HepG2 (cell line): ENCODE measurements around the gene MSMP. TPM values are rescaled to one million over a fixed set of nuclear protein-coding genes. Genes with fewer than 3 reads are reported as not detected.

ENCODE experiments used
- ATAC-seq: fragments of 200-7000 bp; cut with Tn5 transposase; 3 replicates; pipeline ENCODE4 v1.9.1; 2020; ENCODE audit warnings: mild to moderate bottlenecking, moderate library complexity
- BruUV-seq: library from RNA; stranded (reverse); fragments of 400-500 nt; replicated peaks from 2 replicates; lab custom pipeline; 2021; lab: Mats Ljungman, UMichigan
- CTCF ChIA-PET: fragments of 300-600 bp; formaldehyde crosslinking; extraction: SDS; loops from one replicate; lab custom pipeline; 2021; ENCODE audit warnings: low total read pairs, inconsistent platforms, low intra/inter-chr PET ratio; lab: Yijun Ruan, JAX
- POLR2A ChIA-PET: fragments of 350-600 bp; sonication (Branson Sonifier 250); formaldehyde crosslinking; loops from one replicate; lab custom pipeline; 2020; ENCODE audit warnings: antibody characterized with exemption, inconsistent platforms; lab: Yijun Ruan, JAX
- DNase-seq: peaks from one replicate; pipeline ENCODE4 v3.0.0-alpha.2; 2015; ENCODE audit warnings: low spot score
- FAIRE-seq: peaks from 3 replicates; lab custom pipeline; 2011; peaks lifted over from hg19 to GRCh38; lab: Jason Lieb, UNC
- H2AFZ ChIP-seq: one replicate; pipeline ENCODE4 v1.6.1; 2011; ENCODE audit warnings: low read length, inconsistent platforms
- H3K27ac ChIP-seq: fragments of 300-600 bp; 3 replicates; pipeline ENCODE4 v1.8.0; 2011; ENCODE audit warnings: mixed run types, mild to moderate bottlenecking, mixed read lengths, low read length, inconsistent platforms; ENCODE audit not compliant: insufficient read depth; ENCODE audit errors: extremely low read length
- H3K27me3 ChIP-seq, 2 experiments: fragments of 200-600 bp in 1 of 2; 2 replicates in 1 of 2; 3 replicates in 1 of 2; pipeline versions ENCODE4 v1.6.0 to v1.8.0; 2011; ENCODE audit warnings: low read length in 2 of 2, mild to moderate bottlenecking in 2 of 2, moderate library complexity in 2 of 2, inconsistent platforms in 1 of 2; ENCODE audit not compliant: insufficient read depth in 2 of 2, control insufficient read depth in 1 of 2
- H3K36me3 ChIP-seq, 2 experiments: fragments of 200-600 bp in 1 of 2; replicated peaks in 1 of 2; 2 replicates in 1 of 2; 3 replicates in 1 of 2; pipeline versions ENCODE4 v1.5.1 to v1.8.0; 2011; ENCODE audit warnings: low read length in 2 of 2, inconsistent platforms in 1 of 2; ENCODE audit not compliant: insufficient read depth in 2 of 2, control insufficient read depth in 1 of 2
- H3K4me1 ChIP-seq: 2 replicates; pipeline ENCODE4 v1.5.1; 2012; ENCODE audit warnings: low read length, inconsistent platforms; ENCODE audit not compliant: insufficient read depth
- H3K4me2 ChIP-seq: 2 replicates; pipeline ENCODE4 v1.6.0; 2011; ENCODE audit warnings: low read depth, low read length, inconsistent platforms
- H3K4me3 ChIP-seq, 3 experiments: fragments of 200-600 bp in 1 of 3; sonication (generic), shearing (Covaris generic) in 1 of 3; replicated peaks in 1 of 3; 2 replicates each; pipeline ENCODE4 v1.5.1; 2011 to 2016; ENCODE audit warnings: low read length in 3 of 3, inconsistent platforms in 2 of 3, low read depth in 2 of 3, mild to moderate bottlenecking in 2 of 3, control low read depth in 1 of 3, mixed read lengths in 1 of 3; ENCODE audit not compliant: insufficient read depth in 1 of 3
- H3K79me2 ChIP-seq: one replicate; pipeline ENCODE4 v1.6.1; 2011; ENCODE audit warnings: low read length, inconsistent platforms; ENCODE audit not compliant: insufficient read depth
- H3K9ac ChIP-seq: 2 replicates; pipeline ENCODE4 v1.6.0; 2011; ENCODE audit warnings: mild to moderate bottlenecking, low read depth, low read length, inconsistent platforms; ENCODE audit not compliant: insufficient read depth
- H3K9me3 ChIP-seq: 2 replicates; pipeline ENCODE4 v1.5.1; 2012; ENCODE audit warnings: mild to moderate bottlenecking, low read length
- H4K20me1 ChIP-seq: 2 replicates; pipeline ENCODE4 v1.6.0; 2011; ENCODE audit warnings: inconsistent platforms, mild to moderate bottlenecking, low read length, moderate library complexity; ENCODE audit not compliant: insufficient read depth
- CHD4 ChIP-seq: fragments of 200-600 bp; sonication (generic); IDR thresholded peaks from 2 replicates; pipeline ENCODE4 v1.7.0; 2017; ENCODE audit warnings: mild to moderate bottlenecking, low read length, borderline replicate concordance
- ERF ChIP-seq: IDR thresholded peaks from 2 replicates; pipeline ENCODE4 v1.6.1; 2018; ENCODE audit warnings: missing biosample characterization, missing genetic modification reagents
- HOXA3 ChIP-seq: sonication (generic); formaldehyde crosslinking; IDR thresholded peaks from 2 replicates; pipeline ENCODE4 v1.5.0; 2020; ENCODE audit warnings: missing genetic modification reagents
- MIXL1 ChIP-seq: IDR thresholded peaks from 2 replicates; pipeline ENCODE4 v1.6.1; 2016
- NFKBIZ ChIP-seq: IDR thresholded peaks from 2 replicates; pipeline ENCODE4 v1.6.1; 2018; ENCODE audit warnings: missing genetic modification reagents, missing compliant biosample characterization
- WGBS: methylation state at CpG from one replicate; pipeline ENCODE4 v1.1.6; 2017; ENCODE audit warnings: low lambda C conversion rate; 5-methylcytosine and 5-hydroxymethylcytosine counted together
- in situ Hi-C: cut with HindIII; loops from 2 replicates; pipeline ENCODE4 v1.10.0; 2017; ENCODE audit warnings: low pct_unique_long_range_greater_than_20kb; ENCODE audit not compliant: extremely low pct_ligation_motif_present
- intact Hi-C: fragments of 100-400 bp; cut with micrococcal nuclease; formaldehyde crosslinking; loops from one replicate; pipeline ENCODE4 v1.10.0; 2022; ENCODE audit not compliant: unreplicated experiment
- polyA plus RNA-seq, 8 experiments: library from polyadenylated mRNA; depleted of rRNA in 3 of 8; stranded (reverse) in 7 of 8; unstranded in 1 of 8; fragments of >200 nt; fragmentation: Illumina TruSeq in 4 of 8; extraction: Trizol in 4 of 8; gene quantifications; 2 replicates each; pipeline versions ENCODE4 v1.2.1 to v1.2.3, GENCODE V29; 2011 to 2016; ENCODE audit warnings: low read depth in 4 of 8, missing spikeins in 1 of 8, mixed read lengths in 1 of 8; ENCODE audit not compliant: insufficient read depth in 1 of 8
- total RNA-seq, 5 experiments: library from RNA; depleted of rRNA; stranded (reverse); fragments of >200 nt; fragmentation: Illumina TruSeq; extraction: Trizol; gene quantifications; 2 replicates each; pipeline ENCODE4 v1.2.3, GENCODE V29; 2016; ENCODE audit warnings: low read depth in 1 of 5
- TF ChIP-seq, protein P1 (sequence below): sonication (generic); formaldehyde crosslinking; IDR thresholded peaks from 2 replicates; pipeline ENCODE4 v1.8.1; 2023; ENCODE audit warnings: mild to moderate bottlenecking, moderate library complexity, missing genetic modification reagents
- TF ChIP-seq, protein P2 (sequence below): IDR thresholded peaks from 2 replicates; pipeline ENCODE4 v1.6.1; 2012; ENCODE audit warnings: inconsistent platforms
- TF ChIP-seq, protein P3 (sequence below): sonication (generic); formaldehyde crosslinking; IDR thresholded peaks from 2 replicates; pipeline ENCODE4 v1.4.0; 2020; ENCODE audit warnings: missing genetic modification reagents, borderline replicate concordance
- TF ChIP-seq, protein P4 (sequence below): sonication (generic); formaldehyde crosslinking; IDR thresholded peaks from 2 replicates; pipeline ENCODE4 v1.4.0; 2020; ENCODE audit warnings: missing genetic modification reagents
- TF ChIP-seq, protein P5 (sequence below): sonication (generic); formaldehyde crosslinking; IDR thresholded peaks from 2 replicates; pipeline ENCODE4 v1.4.0; 2020; ENCODE audit warnings: missing genetic modification reagents
- TF ChIP-seq, protein P6 (sequence below): sonication (generic); formaldehyde crosslinking; IDR thresholded peaks from 2 replicates; pipeline ENCODE4 v1.8.1; 2023; ENCODE audit warnings: mild to moderate bottlenecking, missing genetic modification reagents

The MSMP gene
- total and polyA plus RNA-seq, 2 of the 13 experiments (the other 11 are each of a cell fraction or from before 2014, with no cell fraction given), result 0.24 to 0.46 TPM

DNA sequence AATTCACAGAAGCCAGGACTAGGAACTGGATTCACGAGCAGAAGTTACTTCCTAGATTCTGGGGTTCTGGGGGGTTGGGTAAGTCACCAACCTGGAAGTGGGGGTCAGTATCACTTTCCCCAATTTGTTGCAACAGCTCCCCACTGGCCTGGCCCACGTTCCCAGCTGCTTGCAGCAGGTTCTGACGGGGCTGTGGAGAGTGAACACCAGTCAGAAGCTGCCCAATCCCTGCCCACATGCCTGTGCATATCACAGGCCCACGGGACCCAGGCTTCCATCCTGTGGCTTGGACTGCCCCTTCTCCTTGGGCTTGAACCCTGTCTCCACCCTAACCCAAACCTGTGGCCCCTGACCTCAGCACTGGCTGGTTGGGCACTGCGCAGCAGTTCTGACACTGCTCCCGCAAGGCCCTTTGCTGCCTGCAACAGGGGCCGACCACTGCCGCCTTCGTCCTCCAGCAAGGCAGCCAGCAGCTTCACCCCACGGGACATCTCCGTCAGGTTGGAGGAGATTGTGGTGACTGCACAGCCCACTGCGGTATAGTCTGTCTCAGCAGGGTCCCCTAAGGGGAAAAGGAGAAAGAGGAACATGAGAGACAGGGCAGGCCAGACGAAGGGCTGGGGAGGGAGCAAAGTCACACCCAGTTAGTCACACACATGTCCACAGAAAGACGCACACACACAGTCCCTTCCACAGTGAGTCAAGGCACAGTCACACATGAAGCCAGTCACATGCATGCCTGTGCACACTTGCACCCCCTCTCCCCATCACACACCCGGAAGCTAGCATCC, 35.2 kb downstream of the MSMP start:
- no TSS peak for BruUV-seq
- no peaks in the 10 kb centered on the region for H3K4me1 ChIP-seq

More for the DNA sequence above, 35.2 kb downstream of the MSMP start:
- Histone ChIP-seq H4K20me1 (no peaks in the 10 kb centered on the region), H3K27ac (no peak overlapping the region), H3K4me3 (no peak overlapping the region), H2AFZ (no peak overlapping the region), H3K79me2 (no peaks in the 10 kb centered on the region), H3K27me3 (no peaks in the 10 kb centered on the region), H3K9ac (no peak overlapping the region), H3K36me3 (peaks cover 68 to 95% of the 10 kb centered on the region in 2 experiments), H3K4me2 (no peak overlapping the region), H3K9me3 (no peaks in the 10 kb centered on the region)
- intact Hi-C loops, result no loop called here
- in situ Hi-C loops, result no loop called here
- ChIA-PET CTCF (no interaction called here), POLR2A (interaction anchor here (0.9 kb wide), 1 partner anchor 50 kb away, joined by 3 read pairs; no protein-coding TSS in a partner anchor)
- no peak for TF ChIP-seq HOXA3 (CRISPR knock-in tag)
- TF ChIP-seq MIXL1 (CRISPR knock-in tag), result no peak
- TF ChIP-seq, protein P1, sequence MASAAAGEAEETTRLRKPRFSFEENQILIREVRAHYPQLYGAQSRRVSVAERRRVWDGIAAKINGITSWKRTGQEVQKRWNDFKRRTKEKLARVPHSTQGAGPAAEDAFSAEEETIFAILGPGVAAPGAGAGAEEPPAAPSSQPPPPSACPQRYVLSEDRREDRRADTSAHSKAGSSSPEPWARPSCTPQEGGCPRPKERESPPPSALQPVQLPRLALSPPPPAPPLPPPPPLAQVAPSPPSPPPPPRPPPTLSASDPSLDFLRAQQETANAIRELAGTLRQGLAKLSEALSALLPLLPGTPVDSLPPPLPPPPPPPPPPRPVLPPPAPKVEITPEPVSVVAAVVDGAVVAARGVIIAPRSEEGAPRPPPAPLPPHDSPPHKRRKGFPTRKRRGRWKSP (CRISPR knock-in tag), result no peak
- TF ChIP-seq, protein P2, sequence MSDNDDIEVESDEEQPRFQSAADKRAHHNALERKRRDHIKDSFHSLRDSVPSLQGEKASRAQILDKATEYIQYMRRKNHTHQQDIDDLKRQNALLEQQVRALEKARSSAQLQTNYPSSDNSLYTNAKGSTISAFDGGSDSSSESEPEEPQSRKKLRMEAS, result no peak
- no peak for TF ChIP-seq ERF (CRISPR knock-in tag)
- TF ChIP-seq, protein P3, sequence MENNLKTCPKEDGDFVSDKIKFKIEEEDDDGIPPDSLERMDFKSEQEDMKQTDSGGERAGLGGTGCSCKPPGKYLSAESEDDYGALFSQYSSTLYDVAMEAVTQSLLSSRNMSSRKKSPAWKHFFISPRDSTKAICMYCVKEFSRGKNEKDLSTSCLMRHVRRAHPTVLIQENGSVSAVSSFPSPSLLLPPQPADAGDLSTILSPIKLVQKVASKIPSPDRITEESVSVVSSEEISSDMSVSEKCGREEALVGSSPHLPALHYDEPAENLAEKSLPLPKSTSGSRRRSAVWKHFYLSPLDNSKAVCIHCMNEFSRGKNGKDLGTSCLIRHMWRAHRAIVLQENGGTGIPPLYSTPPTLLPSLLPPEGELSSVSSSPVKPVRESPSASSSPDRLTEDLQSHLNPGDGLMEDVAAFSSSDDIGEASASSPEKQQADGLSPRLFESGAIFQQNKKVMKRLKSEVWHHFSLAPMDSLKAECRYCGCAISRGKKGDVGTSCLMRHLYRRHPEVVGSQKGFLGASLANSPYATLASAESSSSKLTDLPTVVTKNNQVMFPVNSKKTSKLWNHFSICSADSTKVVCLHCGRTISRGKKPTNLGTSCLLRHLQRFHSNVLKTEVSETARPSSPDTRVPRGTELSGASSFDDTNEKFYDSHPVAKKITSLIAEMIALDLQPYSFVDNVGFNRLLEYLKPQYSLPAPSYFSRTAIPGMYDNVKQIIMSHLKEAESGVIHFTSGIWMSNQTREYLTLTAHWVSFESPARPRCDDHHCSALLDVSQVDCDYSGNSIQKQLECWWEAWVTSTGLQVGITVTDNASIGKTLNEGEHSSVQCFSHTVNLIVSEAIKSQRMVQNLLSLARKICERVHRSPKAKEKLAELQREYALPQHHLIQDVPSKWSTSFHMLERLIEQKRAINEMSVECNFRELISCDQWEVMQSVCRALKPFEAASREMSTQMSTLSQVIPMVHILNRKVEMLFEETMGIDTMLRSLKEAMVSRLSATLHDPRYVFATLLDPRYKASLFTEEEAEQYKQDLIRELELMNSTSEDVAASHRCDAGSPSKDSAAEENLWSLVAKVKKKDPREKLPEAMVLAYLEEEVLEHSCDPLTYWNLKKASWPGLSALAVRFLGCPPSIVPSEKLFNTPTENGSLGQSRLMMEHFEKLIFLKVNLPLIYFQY (CRISPR knock-in tag), result no peak
- TF ChIP-seq NFKBIZ, result no peak
- TF ChIP-seq, protein P4, sequence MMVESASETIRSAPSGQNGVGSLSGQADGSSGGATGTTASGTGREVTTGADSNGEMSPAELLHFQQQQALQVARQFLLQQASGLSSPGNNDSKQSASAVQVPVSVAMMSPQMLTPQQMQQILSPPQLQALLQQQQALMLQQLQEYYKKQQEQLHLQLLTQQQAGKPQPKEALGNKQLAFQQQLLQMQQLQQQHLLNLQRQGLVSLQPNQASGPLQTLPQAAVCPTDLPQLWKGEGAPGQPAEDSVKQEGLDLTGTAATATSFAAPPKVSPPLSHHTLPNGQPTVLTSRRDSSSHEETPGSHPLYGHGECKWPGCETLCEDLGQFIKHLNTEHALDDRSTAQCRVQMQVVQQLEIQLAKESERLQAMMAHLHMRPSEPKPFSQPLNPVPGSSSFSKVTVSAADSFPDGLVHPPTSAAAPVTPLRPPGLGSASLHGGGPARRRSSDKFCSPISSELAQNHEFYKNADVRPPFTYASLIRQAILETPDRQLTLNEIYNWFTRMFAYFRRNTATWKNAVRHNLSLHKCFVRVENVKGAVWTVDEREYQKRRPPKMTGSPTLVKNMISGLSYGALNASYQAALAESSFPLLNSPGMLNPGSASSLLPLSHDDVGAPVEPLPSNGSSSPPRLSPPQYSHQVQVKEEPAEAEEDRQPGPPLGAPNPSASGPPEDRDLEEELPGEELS, result no peak
- TF ChIP-seq, protein P5, sequence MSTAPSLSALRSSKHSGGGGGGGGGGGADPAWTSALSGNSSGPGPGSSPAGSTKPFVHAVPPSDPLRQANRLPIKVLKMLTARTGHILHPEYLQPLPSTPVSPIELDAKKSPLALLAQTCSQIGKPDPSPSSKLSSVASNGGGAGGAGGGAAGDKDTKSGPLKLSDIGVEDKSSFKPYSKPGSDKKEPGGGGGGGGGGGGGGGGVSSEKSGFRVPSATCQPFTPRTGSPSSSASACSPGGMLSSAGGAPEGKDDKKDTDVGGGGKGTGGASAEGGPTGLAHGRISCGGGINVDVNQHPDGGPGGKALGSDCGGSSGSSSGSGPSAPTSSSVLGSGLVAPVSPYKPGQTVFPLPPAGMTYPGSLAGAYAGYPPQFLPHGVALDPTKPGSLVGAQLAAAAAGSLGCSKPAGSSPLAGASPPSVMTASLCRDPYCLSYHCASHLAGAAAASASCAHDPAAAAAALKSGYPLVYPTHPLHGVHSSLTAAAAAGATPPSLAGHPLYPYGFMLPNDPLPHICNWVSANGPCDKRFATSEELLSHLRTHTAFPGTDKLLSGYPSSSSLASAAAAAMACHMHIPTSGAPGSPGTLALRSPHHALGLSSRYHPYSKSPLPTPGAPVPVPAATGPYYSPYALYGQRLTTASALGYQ (CRISPR knock-in tag), result no peak
- no peak for TF ChIP-seq CHD4
- TF ChIP-seq, protein P6, sequence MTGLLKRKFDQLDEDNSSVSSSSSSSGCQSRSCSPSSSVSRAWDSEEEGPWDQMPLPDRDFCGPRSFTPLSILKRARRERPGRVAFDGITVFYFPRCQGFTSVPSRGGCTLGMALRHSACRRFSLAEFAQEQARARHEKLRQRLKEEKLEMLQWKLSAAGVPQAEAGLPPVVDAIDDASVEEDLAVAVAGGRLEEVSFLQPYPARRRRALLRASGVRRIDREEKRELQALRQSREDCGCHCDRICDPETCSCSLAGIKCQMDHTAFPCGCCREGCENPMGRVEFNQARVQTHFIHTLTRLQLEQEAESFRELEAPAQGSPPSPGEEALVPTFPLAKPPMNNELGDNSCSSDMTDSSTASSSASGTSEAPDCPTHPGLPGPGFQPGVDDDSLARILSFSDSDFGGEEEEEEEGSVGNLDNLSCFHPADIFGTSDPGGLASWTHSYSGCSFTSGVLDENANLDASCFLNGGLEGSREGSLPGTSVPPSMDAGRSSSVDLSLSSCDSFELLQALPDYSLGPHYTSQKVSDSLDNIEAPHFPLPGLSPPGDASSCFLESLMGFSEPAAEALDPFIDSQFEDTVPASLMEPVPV (CRISPR knock-in tag), result no peak
- no peak for FAIRE-seq
- no peak for ATAC-seq
- 95% methylated on average over 11 of the region's 15 CpGs for WGBS
- no peak for DNase-seq
